Breast epithelium (tissue), 3 donors: ENCODE results near the gene LAT.

ENCODE experiments used
- POLR2A ChIP-seq: fragments of 450-650 bp; IDR thresholded peaks from one replicate; pipeline ENCODE4 v1.6.1; 2016; ENCODE audit warnings: antibody characterized with exemption, mild to moderate bottlenecking, moderate library complexity
- POLR2AphosphoS5 ChIP-seq, 3 donors: sonication (generic); formaldehyde crosslinking; IDR thresholded peaks; one replicate each; pipeline ENCODE4 v1.6.1; 2017; ENCODE audit warnings: antibody characterized with exemption in 3 of 3
- TF ChIP-seq, protein P1 (sequence below), 3 donors: fragments of 450-650 bp; IDR thresholded peaks; one replicate each; pipeline ENCODE4 v1.5.1; 2016 to 2017; ENCODE audit warnings: antibody characterized with exemption in 3 of 3, mild to moderate bottlenecking in 3 of 3, moderate library complexity in 3 of 3

- TF ChIP-seq POLR2AphosphoS5 (IDR thresholded peaks at IDR 0.05) (no peak), POLR2A (no peak)
- TF ChIP-seq, protein P1, sequence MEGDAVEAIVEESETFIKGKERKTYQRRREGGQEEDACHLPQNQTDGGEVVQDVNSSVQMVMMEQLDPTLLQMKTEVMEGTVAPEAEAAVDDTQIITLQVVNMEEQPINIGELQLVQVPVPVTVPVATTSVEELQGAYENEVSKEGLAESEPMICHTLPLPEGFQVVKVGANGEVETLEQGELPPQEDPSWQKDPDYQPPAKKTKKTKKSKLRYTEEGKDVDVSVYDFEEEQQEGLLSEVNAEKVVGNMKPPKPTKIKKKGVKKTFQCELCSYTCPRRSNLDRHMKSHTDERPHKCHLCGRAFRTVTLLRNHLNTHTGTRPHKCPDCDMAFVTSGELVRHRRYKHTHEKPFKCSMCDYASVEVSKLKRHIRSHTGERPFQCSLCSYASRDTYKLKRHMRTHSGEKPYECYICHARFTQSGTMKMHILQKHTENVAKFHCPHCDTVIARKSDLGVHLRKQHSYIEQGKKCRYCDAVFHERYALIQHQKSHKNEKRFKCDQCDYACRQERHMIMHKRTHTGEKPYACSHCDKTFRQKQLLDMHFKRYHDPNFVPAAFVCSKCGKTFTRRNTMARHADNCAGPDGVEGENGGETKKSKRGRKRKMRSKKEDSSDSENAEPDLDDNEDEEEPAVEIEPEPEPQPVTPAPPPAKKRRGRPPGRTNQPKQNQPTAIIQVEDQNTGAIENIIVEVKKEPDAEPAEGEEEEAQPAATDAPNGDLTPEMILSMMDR (IDR thresholded peaks at IDR 0.05), result no peak
Measured at GRCh38 chr16:28935346-28935745, 49.5 kb upstream of the LAT start.
